Measurements from ENCODE around the gene BANK1.

BANK1 gene

DNA sequence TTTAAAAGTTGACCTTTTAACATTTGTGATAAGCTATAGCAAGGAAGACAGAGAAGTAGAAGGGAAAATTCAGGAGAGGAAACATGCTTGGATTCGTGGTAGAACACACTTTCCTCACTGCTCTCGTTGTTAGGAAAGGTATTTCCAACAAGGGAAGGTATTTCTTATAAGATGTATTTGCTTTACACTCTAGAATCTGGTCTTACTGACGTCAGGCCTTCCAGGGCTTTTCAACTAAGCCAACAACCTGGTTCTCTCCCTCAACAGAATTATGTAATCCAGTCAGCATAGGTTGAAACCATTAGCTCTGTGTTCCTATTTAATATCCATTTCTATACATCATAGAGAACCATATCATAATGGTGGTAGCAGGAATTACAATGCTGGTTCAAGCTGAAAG, 312.8 kb downstream of the BANK1 start:
- no peak overlapping the region for H3K9ac ChIP-seq (ENCODE audit: low read length)
- peaks cover 7% of the 10 kb centered on the region for H3K9me3 ChIP-seq (ENCODE audit: control insufficient read depth, low read depth, low read length)
- no peaks in the 10 kb centered on the region for H3K27me3 ChIP-seq (ENCODE audit: control insufficient read depth, insufficient read depth, low read length)
- no peaks in the 10 kb centered on the region for H3K36me3 ChIP-seq (ENCODE audit: control insufficient read depth, low read depth, low read length)
- H3K27ac ChIP-seq (ENCODE audit: low read length): no peak overlapping the region
- H3K4me3 ChIP-seq (ENCODE audit: low read length): no peak overlapping the region
- no peaks in the 10 kb centered on the region for H3K4me1 ChIP-seq (ENCODE audit: control insufficient read depth, low read depth, low read length)

DNA sequence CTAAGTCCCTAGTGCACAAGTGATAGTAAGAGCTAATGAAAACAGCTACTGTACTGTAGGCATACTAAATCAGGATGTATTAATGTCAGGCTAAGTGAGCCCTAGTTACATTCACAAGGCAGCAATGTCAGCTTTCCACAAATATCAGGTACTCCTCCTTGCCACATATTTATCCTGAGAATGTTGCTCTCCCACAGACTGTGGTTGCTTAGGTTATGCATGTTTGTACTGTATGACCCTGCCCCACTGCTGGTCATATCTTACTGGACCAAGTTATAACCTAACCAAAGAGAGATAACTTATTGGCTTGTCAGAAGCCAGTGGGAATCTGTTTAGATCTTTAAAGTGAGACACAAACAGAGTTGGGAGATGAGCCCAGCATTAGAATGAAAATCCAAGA, 313.7 kb downstream of the BANK1 start:
- Histone ChIP-seq H3K9me3 (ENCODE audit: control insufficient read depth, low read depth, low read length) (peaks cover 7% of the 10 kb centered on the region), H3K4me1 (ENCODE audit: control insufficient read depth, low read depth, low read length) (no peaks in the 10 kb centered on the region), H3K4me3 (ENCODE audit: low read length) (no peak overlapping the region), H3K36me3 (ENCODE audit: control insufficient read depth, low read depth, low read length) (no peaks in the 10 kb centered on the region), H3K27ac (ENCODE audit: low read length) (no peak overlapping the region), H3K27me3 (ENCODE audit: control insufficient read depth, insufficient read depth, low read length) (no peaks in the 10 kb centered on the region), H3K9ac (ENCODE audit: low read length) (no peak overlapping the region)

DNA sequence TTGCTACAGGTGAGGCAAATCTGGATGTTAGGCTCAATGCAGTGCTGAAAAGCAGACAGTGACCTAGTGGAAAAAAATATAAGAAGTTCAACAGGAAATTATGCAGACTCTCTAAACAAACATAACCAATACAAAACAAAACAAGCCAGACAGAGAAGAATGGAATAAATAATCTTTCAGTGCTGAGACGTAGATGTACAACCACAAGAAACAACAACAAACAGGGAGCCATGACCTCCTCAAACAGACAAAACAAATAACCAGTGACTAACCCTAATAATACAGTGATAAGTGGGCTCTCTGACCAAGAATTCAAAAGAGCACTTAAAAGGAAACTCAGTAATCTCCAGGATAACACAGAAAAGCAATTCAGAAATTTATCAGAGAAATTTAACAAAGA, 315.5 kb downstream of the BANK1 start:
- H3K36me3 ChIP-seq (ENCODE audit: control insufficient read depth, low read depth, low read length): no peaks in the 10 kb centered on the region
- H3K9me3 ChIP-seq (ENCODE audit: control insufficient read depth, low read depth, low read length): peaks cover 7% of the 10 kb centered on the region
- H3K27me3 ChIP-seq (ENCODE audit: control insufficient read depth, insufficient read depth, low read length): no peaks in the 10 kb centered on the region
- H3K4me3 ChIP-seq (ENCODE audit: low read length): no peak overlapping the region
- no peak overlapping the region for H3K9ac ChIP-seq (ENCODE audit: low read length)
- H3K4me1 ChIP-seq (ENCODE audit: control insufficient read depth, low read depth, low read length): no peaks in the 10 kb centered on the region
- no peak overlapping the region for H3K27ac ChIP-seq (ENCODE audit: low read length)

DNA sequence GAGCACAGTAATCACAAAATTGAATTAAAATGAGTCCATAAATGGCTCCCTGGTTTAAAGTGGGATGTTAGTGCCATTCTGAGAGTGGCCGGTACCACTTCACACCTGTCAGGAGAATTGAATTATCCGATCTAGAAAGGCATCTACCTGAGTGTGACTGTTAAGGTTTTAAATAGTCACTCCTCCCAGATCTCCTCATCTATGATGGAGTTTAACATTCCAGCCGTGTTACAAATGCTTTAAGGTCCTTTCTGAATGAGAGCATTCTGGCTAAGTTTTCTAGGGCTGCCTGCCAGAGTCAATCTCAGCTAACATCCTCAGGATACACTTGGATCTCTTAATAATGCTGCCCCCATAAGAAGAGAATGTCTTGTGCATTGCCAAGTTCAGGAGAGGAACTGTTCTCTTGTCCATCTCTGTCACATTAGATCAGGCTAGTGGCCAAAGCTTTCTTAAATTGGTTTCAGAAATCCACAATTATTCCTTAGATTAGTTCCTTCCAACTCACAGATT, 323.6 kb downstream of the BANK1 start:
- Histone ChIP-seq H3K27me3 (ENCODE audit: control insufficient read depth, insufficient read depth, low read length) (no peaks in the 10 kb centered on the region), H3K9me3 (ENCODE audit: control insufficient read depth, low read depth, low read length) (no peaks in the 10 kb centered on the region), H3K27ac (ENCODE audit: low read length) (no peak overlapping the region), H3K4me3 (ENCODE audit: low read length) (no peak overlapping the region), H3K36me3 (ENCODE audit: control insufficient read depth, low read depth, low read length) (no peaks in the 10 kb centered on the region), H3K9ac (ENCODE audit: low read length) (no peak overlapping the region), H3K4me1 (ENCODE audit: control insufficient read depth, low read depth, low read length) (no peaks in the 10 kb centered on the region)

DNA sequence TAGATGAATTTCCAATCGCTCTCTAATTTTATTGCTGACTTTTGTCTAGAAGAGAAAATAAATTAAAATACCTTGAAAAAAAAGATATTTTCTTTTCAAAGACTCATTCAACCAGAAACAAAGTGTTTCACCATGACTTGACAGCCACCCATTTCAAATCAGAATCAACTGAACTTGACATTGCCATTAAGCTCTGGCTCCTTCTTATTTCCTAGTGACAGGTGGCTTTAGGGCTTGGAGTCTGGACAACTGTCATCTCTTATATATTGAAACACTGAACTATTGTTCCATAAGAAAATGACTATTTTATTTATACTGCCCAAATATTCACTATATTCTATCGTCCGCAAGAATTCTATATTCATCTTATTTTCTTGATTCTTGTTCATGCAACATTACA, 325.6 kb downstream of the BANK1 start:
- Histone ChIP-seq H3K27me3 (ENCODE audit: control insufficient read depth, insufficient read depth, low read length) (no peaks in the 10 kb centered on the region), H3K27ac (ENCODE audit: low read length) (no peak overlapping the region), H3K36me3 (ENCODE audit: control insufficient read depth, low read depth, low read length) (no peaks in the 10 kb centered on the region), H3K4me1 (ENCODE audit: control insufficient read depth, low read depth, low read length) (no peaks in the 10 kb centered on the region), H3K9me3 (ENCODE audit: control insufficient read depth, low read depth, low read length) (peaks cover 3% of the 10 kb centered on the region), H3K4me3 (ENCODE audit: low read length) (no peak overlapping the region), H3K9ac (ENCODE audit: low read length) (no peak overlapping the region)

DNA sequence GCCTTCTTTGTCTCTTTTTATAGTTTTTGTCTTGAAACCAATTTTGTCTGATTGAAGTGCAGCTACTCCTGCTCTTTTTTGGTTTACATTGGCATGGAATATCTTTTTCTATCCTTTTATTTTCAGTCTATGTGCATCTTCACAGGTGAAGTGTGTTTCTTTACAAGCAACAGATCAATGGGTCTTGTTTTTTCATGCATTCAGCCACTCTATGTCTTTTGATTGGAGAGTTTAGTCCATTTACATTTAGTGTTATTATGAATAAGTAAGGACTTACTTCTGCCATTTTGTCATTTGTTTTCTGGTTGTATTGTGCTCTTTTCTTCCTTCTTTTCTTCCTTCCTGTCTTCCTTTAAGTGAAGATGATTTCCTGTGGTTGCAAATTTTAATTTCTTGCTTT, 330.3 kb downstream of the BANK1 start:
- Histone ChIP-seq H3K4me1 (ENCODE audit: control insufficient read depth, low read depth, low read length) (no peaks in the 10 kb centered on the region), H3K36me3 (ENCODE audit: control insufficient read depth, low read depth, low read length) (no peaks in the 10 kb centered on the region), H3K9me3 (ENCODE audit: control insufficient read depth, low read depth, low read length) (peaks cover 6% of the 10 kb centered on the region), H3K27me3 (ENCODE audit: control insufficient read depth, insufficient read depth, low read length) (no peaks in the 10 kb centered on the region), H3K27ac (ENCODE audit: low read length) (no peak overlapping the region), H3K9ac (ENCODE audit: low read length) (no peak overlapping the region), H3K4me3 (ENCODE audit: low read length) (no peak overlapping the region)
